GM23248 (cell line): Measurements from ENCODE around the gene KDELR1.

ENCODE experiments used
- EZH2 ChIP-seq: fragments of 200-600 bp; sonication (generic); IDR thresholded peaks from 2 replicates; pipeline ENCODE4 v1.6.1; 2018; ENCODE audit warnings: antibody characterized with exemption, mild to moderate bottlenecking; ENCODE audit not compliant: insufficient read depth, poor library complexity, severe bottlenecking
- EZH2phosphoT487 ChIP-seq: fragments of 200-600 bp; sonication (generic); IDR thresholded peaks from 2 replicates; pipeline ENCODE4 v1.6.1; 2018; ENCODE audit warnings: antibody characterized with exemption, moderate library complexity, mild to moderate bottlenecking, low read depth; ENCODE audit not compliant: insufficient read depth

- TF ChIP-seq EZH2phosphoT487 (no peak), EZH2 (no peak)
Observed at GRCh38 chr19:48346191-48346590, 45.2 kb downstream of the KDELR1 start.
